SK-N-MC (cell line): ENCODE measurements around the gene NRXN3.

Source experiments
- EZH2 ChIP-seq: fragments of 200-600 bp; sonication (generic); IDR thresholded peaks from one replicate; pipeline ENCODE4 v1.6.1; 2017; ENCODE audit warnings: antibody characterized with exemption
- FOXP2 ChIP-seq: optimal IDR thresholded peaks from 2 replicates; pipeline ENCODE3; 2011; ENCODE audit warnings: mild to moderate bottlenecking, moderate library complexity; ENCODE audit not compliant: insufficient read depth; ENCODE audit errors: extremely low read length, control extremely low read depth
- POLR2AphosphoS5 ChIP-seq: IDR thresholded peaks from 2 replicates; pipeline ENCODE4 v1.6.1; 2012; ENCODE audit warnings: mild to moderate bottlenecking, low read depth, low read length, borderline replicate concordance

DNA sequence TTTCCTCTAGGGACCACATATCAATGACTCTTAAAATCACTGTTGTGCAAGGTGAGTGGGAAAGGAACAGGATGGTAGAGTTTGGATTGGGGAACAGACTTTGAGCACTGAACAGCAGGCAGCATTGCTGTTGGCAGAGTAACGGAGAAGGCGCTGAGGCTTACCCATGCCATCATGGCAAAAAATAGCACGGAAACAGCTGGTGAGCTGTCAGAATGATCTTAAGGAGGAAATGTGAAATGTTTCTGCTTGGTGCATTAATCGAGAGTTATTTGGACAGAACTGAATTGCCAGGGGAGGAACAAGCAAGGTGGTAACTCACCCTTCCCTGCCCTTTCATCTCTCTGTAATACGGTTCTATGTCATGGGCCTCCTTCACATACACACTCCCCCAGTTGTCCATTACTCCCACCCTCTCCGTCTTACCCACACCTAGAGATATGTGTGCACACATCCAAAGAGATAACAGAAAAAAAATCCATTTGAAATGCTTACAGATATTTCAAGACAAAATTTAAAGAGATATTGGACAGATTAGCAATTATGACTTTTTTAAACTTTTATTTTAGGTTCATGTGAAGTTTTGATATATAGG, 1468.6 kb downstream of the NRXN3 start:
- no peak for TF ChIP-seq EZH2
- no peak for TF ChIP-seq POLR2AphosphoS5
- TF ChIP-seq FOXP2: no peak
